Stimulated activated CD4-positive, alpha-beta T cell treated with anti-CD3 and anti-CD28 coated beads, Interleukin-12 subunit alpha, Interleukin-12 subunit beta, amount 100 ng/mL, for 48 hours (primary cell): Measurements from ENCODE around the gene MYL9.
"Not testable (repeated sequence)": the region's sequence is repeated elsewhere in the genome, so short reads cannot be mapped to it uniquely, and the experiment has no call there.

ENCODE experiments used
- DNase-seq, 3 donors: peaks; one replicate each; pipeline ENCODE4 v3.0.0-alpha.2; 2020; ENCODE audit warnings: low read depth in 2 of 3, low spot score in 1 of 3

MYL9 gene

GRCh38 chr20:36548704-36549627 lies 7.6 kb downstream of the MYL9 start:
- no peak for DNase-seq

GRCh38 chr20:36549628-36549941 lies 8.3 kb downstream of the MYL9 start:
- no peak for DNase-seq

GRCh38 chr20:36549942-36550789 lies 8.8 kb downstream of the MYL9 start:
- no peak for DNase-seq

GRCh38 chr20:36550790-36551299 lies 9.5 kb downstream of the MYL9 start:
- DNase-seq, result no peak

- DNase-seq, result no peak
Observed at GRCh38 chr20:36555248-36555647, 13.9 kb downstream of the MYL9 start.

- DNase-seq, result no peak
Observed at GRCh38 chr20:36562724-36563123, 21.4 kb downstream of the MYL9 start.

GRCh38 chr20:36563374-36563773 lies 22.1 kb downstream of the MYL9 start:
- DNase-seq, result no peak

GRCh38 chr20:36564078-36564725 lies 22.9 kb downstream of the MYL9 start:
- DNase-seq, result not testable (repeated sequence)

- not testable (repeated sequence) for DNase-seq
Observed at GRCh38 chr20:36564726-36565121, 23.4 kb downstream of the MYL9 start.

GRCh38 chr20:36565520-36565919 lies 24.2 kb downstream of the MYL9 start:
- no peak for DNase-seq

GRCh38 chr20:36569847-36570429 lies 28.6 kb downstream of the MYL9 start:
- DNase-seq, result no peak

GRCh38 chr20:36571564-36572504 lies 30.5 kb downstream of the MYL9 start:
- no peak for DNase-seq

GRCh38 chr20:36572701-36573102 lies 31.4 kb downstream of the MYL9 start:
- DNase-seq, result peak; percentile 45 to 67 (median 57)

- peak; percentile 75 to 80 (median 75) for DNase-seq
Observed at GRCh38 chr20:36573103-36573797, 31.9 kb downstream of the MYL9 start, which contains the start of gene TGIF2. Gene TGIF2, plus strand, starts transcription at chr20:36573597. Its CDS starts 5,178 bp downstream, at chr20:36578775.

- DNase-seq, result no peak
Observed at GRCh38 chr20:36573798-36574365, 32.6 kb downstream of the MYL9 start.

GRCh38 chr20:36574366-36575135 lies 33.2 kb downstream of the MYL9 start:
- peak in 2 of 3 donors; percentile 20 to 47 for DNase-seq

GRCh38 chr20:36576081-36576445 lies 34.7 kb downstream of the MYL9 start:
- DNase-seq, result no peak
